Endothelial cell of umbilical vein (primary cell): Measurements from ENCODE around the gene APC2.

Experiments used
- CTCF ChIP-seq, 2 donors: IDR thresholded peaks; 1 replicate in 1 of 2; 2 replicates in 1 of 2; pipeline ENCODE4 v1.5.1; 2011; ENCODE audit warnings: low read length in 2 of 2, mild to moderate bottlenecking in 2 of 2, moderate library complexity in 2 of 2, control low read depth in 1 of 2, inconsistent platforms in 1 of 2, low read depth in 1 of 2; ENCODE audit not compliant: insufficient read depth in 1 of 2; ENCODE audit errors: extremely low read depth in 1 of 2
- EZH2 ChIP-seq: IDR thresholded peaks from 2 replicates; pipeline ENCODE4 v1.6.1; 2012; ENCODE audit warnings: borderline replicate concordance, low read depth, mild to moderate bottlenecking, moderate library complexity, low read length, inconsistent platforms; ENCODE audit not compliant: severe bottlenecking
- JUN ChIP-seq: IDR thresholded peaks from 2 replicates; pipeline ENCODE4 v1.6.1; 2011; ENCODE audit warnings: borderline replicate concordance, low read depth; ENCODE audit not compliant: insufficient read length, insufficient read depth
- MYC ChIP-seq: IDR thresholded peaks from one replicate; pipeline ENCODE4 v1.6.1; 2011; ENCODE audit warnings: mild to moderate bottlenecking, low read depth, low read length
- POLR2A ChIP-seq: IDR thresholded peaks from 2 replicates; pipeline ENCODE4 v1.6.1; 2012; ENCODE audit warnings: low read depth, mild to moderate bottlenecking, control low read depth, low read length
- POLR2AphosphoS5 ChIP-seq: IDR thresholded peaks from 2 replicates; pipeline ENCODE4 v1.6.1; 2012; ENCODE audit warnings: low read depth, mild to moderate bottlenecking, control low read depth, low read length, moderate library complexity; ENCODE audit not compliant: insufficient read depth

- TF ChIP-seq CTCF (IDR thresholded peaks at IDR 0.05; ENCODE audit: extremely low read depth in 1 of 2, insufficient read depth in 1 of 2, low read depth in 1 of 2, low read length in 2 of 2) (no peak), EZH2 (no peak), POLR2AphosphoS5 (no peak), POLR2A (no peak), JUN (no peak), MYC (no peak)
These were observed 47.4 kb upstream of the APC2 start for GRCh38 chr19:1402411-1403070.
